GM23248 (cell line): ENCODE measurements around the gene DNHD1. TPM values are rescaled to one million over a fixed set of nuclear protein-coding genes. Genes with fewer than 3 reads are reported as not detected.

Source experiments
- DNase-seq: peaks from one replicate; pipeline ENCODE4 v3.0.0-alpha.2; 2015
- H2AFZ ChIP-seq: fragments of 200-600 bp; sonication (generic); 2 replicates; pipeline ENCODE4 v1.6.1; 2016; ENCODE audit warnings: antibody characterized with exemption
- H3F3A ChIP-seq: fragments of 200-600 bp; sonication (generic); 2 replicates; pipeline ENCODE4 v1.6.1; 2016; ENCODE audit warnings: mild to moderate bottlenecking, antibody characterized with exemption, mixed run types; ENCODE audit not compliant: insufficient read depth
- H3K27ac ChIP-seq: fragments of 200-600 bp; sonication (generic); 2 replicates; pipeline ENCODE4 v1.5.1; 2016; ENCODE audit warnings: mild to moderate bottlenecking
- H3K27me3 ChIP-seq: fragments of 200-600 bp; sonication (generic); replicated peaks from 2 replicates; pipeline ENCODE4 v1.6.1; 2016; ENCODE audit warnings: mild to moderate bottlenecking; ENCODE audit not compliant: insufficient read depth
- H3K36me3 ChIP-seq: fragments of 200-600 bp; sonication (generic); 2 replicates; pipeline ENCODE4 v1.6.1; 2016; ENCODE audit warnings: low read depth, mild to moderate bottlenecking
- H3K4me1 ChIP-seq: fragments of 200-600 bp; sonication (generic); 2 replicates; pipeline ENCODE4 v1.6.1; 2016; ENCODE audit warnings: mild to moderate bottlenecking; ENCODE audit not compliant: insufficient read depth
- H3K4me2 ChIP-seq: fragments of 200-600 bp; sonication (generic); one replicate; pipeline ENCODE4 v1.6.1; 2016; ENCODE audit warnings: mild to moderate bottlenecking; ENCODE audit not compliant: unreplicated experiment
- H3K4me3 ChIP-seq: fragments of 200-600 bp; sonication (generic); 2 replicates; pipeline ENCODE4 v1.5.1; 2016; ENCODE audit warnings: mild to moderate bottlenecking
- H3K79me2 ChIP-seq: fragments of 200-600 bp; sonication (generic); 2 replicates; pipeline ENCODE4 v1.6.1; 2016; ENCODE audit warnings: mild to moderate bottlenecking; ENCODE audit not compliant: insufficient read depth
- H3K9ac ChIP-seq: fragments of 200-600 bp; sonication (generic); 2 replicates; pipeline ENCODE4 v1.6.1; 2016; ENCODE audit warnings: mild to moderate bottlenecking
- H3K9me2 ChIP-seq: fragments of 200-600 bp; sonication (generic); 2 replicates; pipeline ENCODE4 v1.6.1; 2016; ENCODE audit warnings: mixed run types, mild to moderate bottlenecking, moderate library complexity; ENCODE audit not compliant: insufficient read depth
- H3K9me3 ChIP-seq: fragments of 200-600 bp; sonication (generic); one replicate; pipeline ENCODE4 v1.6.1; 2017; ENCODE audit warnings: low read depth
- H4K20me1 ChIP-seq: fragments of 200-600 bp; sonication (generic); 2 replicates; pipeline ENCODE4 v1.6.0; 2016; ENCODE audit not compliant: insufficient read depth
- EZH2 ChIP-seq: fragments of 200-600 bp; sonication (generic); IDR thresholded peaks from 2 replicates; pipeline ENCODE4 v1.6.1; 2018; ENCODE audit warnings: antibody characterized with exemption, mild to moderate bottlenecking; ENCODE audit not compliant: insufficient read depth, poor library complexity, severe bottlenecking
- EZH2phosphoT487 ChIP-seq: fragments of 200-600 bp; sonication (generic); IDR thresholded peaks from 2 replicates; pipeline ENCODE4 v1.6.1; 2018; ENCODE audit warnings: antibody characterized with exemption, moderate library complexity, mild to moderate bottlenecking, low read depth; ENCODE audit not compliant: insufficient read depth
- WGBS, 2 experiments: methylation state at CpG; one replicate each; pipeline ENCODE4 v1.1.6; 2015 to 2017; ENCODE audit warnings: low lambda C conversion rate in 2 of 2, low coverage in 1 of 2; ENCODE audit errors: missing lambda C conversion rate in 2 of 2; 5-methylcytosine and 5-hydroxymethylcytosine counted together
- in situ Hi-C: fragments of 300-500 bp; cut with MboI; formaldehyde crosslinking; loops from 2 replicates; pipeline ENCODE4 v1.15.0; 2020
- polyA plus RNA-seq: library from polyadenylated mRNA; unstranded; fragments of >200 nt; fragmentation: Nextera tagmentation; extraction: Ambion mirVana; gene quantifications from 2 replicates; pipeline ENCODE4 v1.2.1, GENCODE V29; 2016
- total RNA-seq: library from RNA; depleted of rRNA; stranded (reverse); fragments of >200 nt; shearing (Covaris generic); gene quantifications from 2 replicates; pipeline ENCODE4 v1.2.3, GENCODE V29; 2014

DNHD1 gene
- total and polyA plus RNA-seq, 2 experiments from 2014 or later = 1.1 to 2.2 TPM

DNA sequence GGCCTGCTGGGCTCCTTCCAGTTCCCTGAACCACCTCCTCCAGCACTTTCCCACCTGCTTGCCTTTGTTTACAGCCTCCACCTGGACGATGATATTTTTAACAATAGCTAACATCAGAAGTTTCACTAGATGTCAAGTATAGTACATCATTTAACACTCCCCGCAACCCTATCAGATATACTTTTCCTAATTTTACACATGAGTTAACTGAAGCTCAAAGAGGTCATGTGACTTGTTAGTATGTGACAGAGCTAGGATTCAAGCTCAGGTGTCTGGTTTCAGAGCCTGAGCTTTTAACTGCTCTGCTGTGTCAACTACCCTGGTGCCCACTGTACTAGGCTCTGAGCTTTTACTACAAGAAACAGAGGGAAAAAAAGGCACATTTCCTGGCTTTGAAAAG, 42.0 kb upstream of the DNHD1 start:
- DNase-seq = no peak
- TF ChIP-seq EZH2 (no peak), EZH2phosphoT487 (no peak)
- Histone ChIP-seq H3K36me3 (peaks cover 8% of the 10 kb centered on the region; the same call in 1 of the 2 replicates), H3K4me1 (peaks cover 11% of the 10 kb centered on the region), H3K4me3 (no peak overlapping the region), H3K79me2 (no peaks in the 10 kb centered on the region), H2AFZ (no peak overlapping the region), H3K27me3 (no peaks in the 10 kb centered on the region), H3K9me3 (no peaks in the 10 kb centered on the region), H3F3A (no peaks in the 10 kb centered on the region; the same call in 1 of the 2 replicates), H3K9ac (no peak overlapping the region), H3K27ac (no peak overlapping the region), H4K20me1 (no peaks in the 10 kb centered on the region), H3K4me2 (no peak overlapping the region), H3K9me2 (no peaks in the 10 kb centered on the region)
- 46 to 64% methylated on average over 2 of the region's 2 CpGs for WGBS, 2 experiments
- in situ Hi-C loops = no loop called here

GRCh38 chr11:6456361-6457073, 40.6 kb upstream of the DNHD1 start:
- DNase-seq = no peak
- H3K4me3 ChIP-seq = no peak overlapping the region
- no peaks in the 10 kb centered on the region for H3K9me2 ChIP-seq
- H3K36me3 ChIP-seq = peaks cover 5% of the 10 kb centered on the region; the same call in 1 of the 2 replicates
- no peak overlapping the region for H3K4me2 ChIP-seq
- H3K9me3 ChIP-seq = no peaks in the 10 kb centered on the region
- in situ Hi-C loops = no loop called here
- TF ChIP-seq EZH2 (no peak), EZH2phosphoT487 (no peak)
- H3F3A ChIP-seq = no peaks in the 10 kb centered on the region; the same call in 1 of the 2 replicates
- H3K79me2 ChIP-seq = no peaks in the 10 kb centered on the region
- 97% methylated on average over 48 to 56 of the region's 56 CpGs for WGBS, 2 experiments
- H2AFZ ChIP-seq = no peak overlapping the region
- H3K9ac ChIP-seq = no peak overlapping the region
- peaks cover 11% of the 10 kb centered on the region for H3K4me1 ChIP-seq
- no peaks in the 10 kb centered on the region for H4K20me1 ChIP-seq
- H3K27ac ChIP-seq = no peak overlapping the region
- H3K27me3 ChIP-seq = no peaks in the 10 kb centered on the region

- Histone ChIP-seq H3K36me3 (peaks cover 5% of the 10 kb centered on the region; the same call in 1 of the 2 replicates), H3K4me2 (no peak overlapping the region), H3K9me3 (no peaks in the 10 kb centered on the region), H2AFZ (no peak overlapping the region), H3K4me3 (no peak overlapping the region), H3K9me2 (no peaks in the 10 kb centered on the region), H3K27me3 (no peaks in the 10 kb centered on the region), H3K27ac (no peak overlapping the region), H4K20me1 (no peaks in the 10 kb centered on the region), H3K9ac (no peak overlapping the region), H3K4me1 (peaks cover 1% of the 10 kb centered on the region; the same call in 1 of the 2 replicates), H3K79me2 (no peaks in the 10 kb centered on the region), H3F3A (no peaks in the 10 kb centered on the region; the same call in 1 of the 2 replicates)
- WGBS, 2 experiments = 94 to 96% methylated on average over 22 to 26 of the region's 26 CpGs
- no peak for DNase-seq
- in situ Hi-C loops = no loop called here
- TF ChIP-seq EZH2 (no peak), EZH2phosphoT487 (no peak)
Observed at GRCh38 chr11:6457581-6458320, 39.3 kb upstream of the DNHD1 start.

DNA sequence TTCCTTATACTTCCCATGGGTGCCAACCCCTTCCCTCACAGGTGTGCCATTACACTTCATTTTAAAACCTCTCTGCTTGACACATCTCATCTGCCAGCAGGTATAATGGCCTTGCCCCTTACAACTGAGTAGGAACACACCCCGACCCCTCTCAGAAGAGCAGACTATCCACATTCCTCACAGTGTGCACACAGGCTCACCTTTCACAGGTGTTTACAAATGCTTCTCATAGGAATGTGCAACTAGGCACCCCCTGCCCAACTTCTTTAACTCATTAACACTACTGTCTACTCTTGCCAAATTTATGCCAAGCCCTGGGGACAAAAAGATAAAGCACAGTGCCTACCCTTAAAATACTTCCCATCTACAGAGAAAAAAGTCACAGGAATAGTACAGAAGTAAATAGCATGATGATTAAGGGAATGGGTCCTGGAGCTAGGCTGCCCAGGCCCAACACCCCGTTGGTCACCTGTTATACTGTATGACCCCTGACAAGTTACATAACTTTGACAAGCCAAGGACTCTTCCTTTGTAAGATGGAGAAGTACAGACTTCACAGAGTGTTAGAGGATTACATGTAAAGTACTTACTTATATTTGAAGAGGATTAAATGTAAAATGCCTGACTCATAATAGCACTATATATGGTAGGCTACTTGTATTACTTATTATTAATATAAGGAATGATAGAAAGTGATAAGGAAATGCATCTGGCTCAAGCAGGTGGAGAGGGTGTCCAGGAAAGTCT, 38.6 kb upstream of the DNHD1 start:
- H3F3A ChIP-seq = no peaks in the 10 kb centered on the region
- no peaks in the 10 kb centered on the region for H3K79me2 ChIP-seq
- no peaks in the 10 kb centered on the region for H3K9me3 ChIP-seq
- in situ Hi-C loops = no loop called here
- H3K9me2 ChIP-seq = no peaks in the 10 kb centered on the region
- TF ChIP-seq EZH2 (no peak), EZH2phosphoT487 (no peak)
- H3K27ac ChIP-seq = no peak overlapping the region
- H4K20me1 ChIP-seq = no peaks in the 10 kb centered on the region
- H3K4me1 ChIP-seq = no peaks in the 10 kb centered on the region
- H2AFZ ChIP-seq = no peak overlapping the region
- H3K36me3 ChIP-seq = peaks cover 5% of the 10 kb centered on the region; the same call in 1 of the 2 replicates
- H3K4me3 ChIP-seq = no peak overlapping the region
- H3K9ac ChIP-seq = no peak overlapping the region
- DNase-seq = no peak
- H3K4me2 ChIP-seq = no peak overlapping the region
- no peaks in the 10 kb centered on the region for H3K27me3 ChIP-seq
- 97 to 100% methylated on average over 2 of the region's 2 CpGs for WGBS, 2 experiments
